NCI-H187 (cell line): ENCODE measurements around the gene PTPRD.
"Not testable (repeated sequence)": the region's sequence is repeated elsewhere in the genome, so short reads cannot be mapped to it uniquely, and the experiment has no call there.

Experiments used
- DNase-seq, 2 experiments: peaks; one replicate each; lab custom pipeline; 2025; lab: John Stamatoyannopoulos, UW

PTPRD gene

DNA sequence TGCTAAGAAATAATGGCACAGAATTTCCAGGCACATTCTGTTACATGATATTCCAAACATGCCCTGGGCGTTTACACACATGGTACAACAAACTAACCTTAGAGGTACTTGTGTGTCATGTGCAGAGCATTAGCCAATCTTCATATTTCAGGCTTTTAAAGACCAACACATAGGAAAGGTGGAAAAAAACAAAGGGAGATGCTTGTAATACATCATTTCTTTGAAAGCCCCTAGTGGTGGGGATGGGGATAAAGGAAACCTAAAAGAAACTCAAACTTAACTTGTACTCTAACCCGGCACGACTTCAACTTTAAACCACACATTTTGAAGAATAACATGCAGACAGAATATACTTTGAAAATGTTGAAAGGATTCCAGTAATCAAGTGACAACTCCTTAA is 133.6 kb downstream of the PTPRD start:
- no peak for DNase-seq

DNA sequence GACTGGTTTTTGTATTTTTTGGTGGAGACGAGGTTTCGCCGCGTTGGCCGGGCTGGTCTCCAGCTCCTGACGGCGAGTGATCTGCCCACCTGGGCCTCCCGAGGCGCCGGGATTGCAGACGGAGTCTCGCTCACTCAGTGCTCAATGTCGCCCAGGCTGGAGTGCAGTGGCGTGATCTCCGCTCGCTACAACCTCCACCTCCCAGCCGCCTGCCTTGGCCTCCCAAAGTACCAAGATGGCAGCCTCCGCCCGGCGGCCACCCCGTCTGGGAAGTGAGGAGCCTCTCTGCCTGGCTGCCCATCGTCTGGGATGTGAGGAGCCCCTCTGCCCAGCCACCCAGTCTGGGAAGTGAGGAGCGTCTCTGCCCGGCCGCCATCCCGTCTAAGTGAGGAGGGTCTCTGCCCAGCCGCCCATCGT is 163.6 kb downstream of the PTPRD start:
- not testable (repeated sequence) for DNase-seq

DNA sequence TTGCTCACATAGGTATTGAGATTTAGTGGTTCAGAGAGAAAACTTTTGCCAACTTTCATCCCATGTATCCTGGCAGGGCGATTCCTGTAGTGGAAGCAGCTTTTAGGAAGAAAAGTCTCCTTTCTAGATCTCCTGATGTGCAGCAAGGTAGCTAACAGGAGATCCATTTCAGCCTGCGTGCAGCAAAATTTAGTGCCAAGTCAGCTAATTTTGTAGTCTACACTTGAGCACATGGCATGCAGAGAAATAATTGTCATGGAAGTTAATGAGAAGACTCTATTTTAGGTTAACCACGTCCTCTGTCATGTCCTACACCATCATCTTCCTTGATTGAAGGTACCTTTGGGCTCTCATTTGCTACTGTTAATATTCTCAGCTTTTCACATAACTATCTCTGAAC is 165.8 kb downstream of the PTPRD start:
- no peak for DNase-seq

DNA sequence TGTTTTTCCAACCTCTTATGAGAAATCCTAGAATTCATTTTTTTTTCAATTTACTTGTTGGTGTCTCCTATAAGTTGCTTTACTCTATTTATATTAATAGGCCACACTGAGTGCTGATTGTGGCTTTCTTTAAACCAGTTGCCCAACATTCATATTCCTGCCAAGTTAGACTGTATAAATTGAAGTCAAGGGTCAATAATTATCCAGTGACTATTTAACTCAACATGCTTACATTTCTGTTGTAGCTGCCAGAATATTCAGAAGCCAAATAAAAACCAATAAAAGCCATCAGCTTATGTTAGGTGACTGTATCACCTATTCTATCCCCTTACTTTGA is 169.0 kb downstream of the PTPRD start:
- no peak for DNase-seq

DNA sequence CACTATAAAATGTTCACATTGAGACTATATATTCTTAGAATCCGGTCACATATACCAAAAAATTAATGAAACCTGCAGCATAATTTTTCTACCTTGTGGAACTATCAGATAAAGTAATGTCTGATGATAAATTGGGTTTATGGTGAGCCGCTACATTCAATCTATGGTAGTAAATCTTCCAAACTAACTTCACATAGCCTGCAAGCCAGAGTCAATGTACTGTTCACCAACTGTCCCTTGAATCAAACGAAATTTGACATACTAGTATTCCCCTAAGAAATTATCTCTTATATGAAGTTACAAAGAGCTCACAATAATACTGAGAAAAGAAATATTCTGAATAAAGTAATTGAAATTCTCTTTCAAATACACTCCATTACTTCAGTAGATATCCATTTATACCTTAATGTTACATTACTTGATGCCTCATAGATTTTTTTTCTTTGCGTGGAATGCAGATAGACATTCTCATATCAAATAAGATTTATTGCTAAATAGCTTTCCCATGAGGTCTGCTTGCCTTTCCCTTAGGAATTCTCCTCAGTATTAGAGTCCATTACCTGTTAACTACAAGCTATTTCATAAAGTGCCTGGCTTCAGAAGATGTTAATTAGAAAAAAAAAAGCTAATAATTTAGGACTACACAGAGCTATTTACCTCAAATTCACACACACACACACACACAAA is 169.5 kb downstream of the PTPRD start:
- DNase-seq, result no peak

DNA sequence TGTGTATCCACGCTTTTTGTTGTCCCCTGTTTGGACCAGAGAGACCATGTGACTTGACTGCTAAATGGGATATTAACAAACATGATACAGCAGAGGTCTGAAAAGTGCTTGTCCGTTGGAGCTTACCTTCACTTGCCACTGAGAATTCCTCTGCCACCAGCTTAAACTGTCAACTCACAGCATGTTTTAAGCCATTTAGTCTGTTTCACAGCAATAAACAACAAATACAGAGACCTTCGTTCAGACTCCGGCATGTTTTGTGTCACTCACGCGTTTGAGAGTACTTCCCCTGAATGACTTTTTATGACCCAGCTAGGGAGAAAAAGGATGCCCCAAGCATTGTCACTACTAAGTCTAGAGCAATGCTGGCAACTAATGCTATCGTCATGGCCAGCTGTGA is 173.8 kb downstream of the PTPRD start:
- no peak for DNase-seq

DNA sequence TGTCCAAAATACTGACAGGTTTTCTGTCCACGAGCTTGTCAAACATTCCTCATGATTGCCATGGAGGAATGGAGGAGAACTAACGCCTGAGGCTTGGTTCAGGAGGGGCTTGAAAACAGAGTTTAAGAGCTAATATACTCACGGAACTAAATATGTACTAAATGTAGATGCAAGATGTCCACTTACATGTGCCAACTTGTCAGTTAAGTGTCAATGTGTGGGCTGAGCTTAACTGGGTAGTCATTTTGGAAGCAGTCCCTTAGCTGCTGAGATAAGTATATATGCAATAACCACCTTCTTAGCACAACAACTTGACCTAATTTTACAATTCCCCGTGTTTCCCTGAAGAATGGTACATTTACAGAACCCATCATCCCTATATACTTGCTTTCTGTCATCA is 176.0 kb downstream of the PTPRD start:
- no peak for DNase-seq

GRCh38 chr9:10434412-10434811 is 178.4 kb downstream of the PTPRD start:
- DNase-seq, result no peak

GRCh38 chr9:10411272-10411671 is 201.5 kb downstream of the PTPRD start:
- no peak for DNase-seq

GRCh38 chr9:10403283-10403682 is 209.5 kb downstream of the PTPRD start:
- DNase-seq, result no peak

DNA sequence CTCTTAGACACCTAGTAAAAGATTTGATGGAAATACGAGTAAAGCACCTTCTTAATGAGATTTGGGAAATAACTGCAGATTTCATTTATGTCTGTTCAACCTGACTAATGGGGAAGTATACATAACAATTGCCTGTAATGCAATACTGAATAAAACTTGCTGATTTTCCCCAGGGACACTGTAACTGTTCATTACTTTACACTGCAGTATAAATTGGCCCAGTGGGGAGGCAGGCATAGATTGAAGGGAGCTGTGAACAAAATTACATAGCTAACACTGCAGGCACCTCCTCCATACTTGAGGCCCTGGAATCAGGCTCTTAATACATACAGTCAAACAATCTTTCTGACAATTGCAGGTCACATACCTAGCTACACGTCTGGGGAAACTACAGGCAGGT is 216.2 kb downstream of the PTPRD start:
- no peak for DNase-seq

DNA sequence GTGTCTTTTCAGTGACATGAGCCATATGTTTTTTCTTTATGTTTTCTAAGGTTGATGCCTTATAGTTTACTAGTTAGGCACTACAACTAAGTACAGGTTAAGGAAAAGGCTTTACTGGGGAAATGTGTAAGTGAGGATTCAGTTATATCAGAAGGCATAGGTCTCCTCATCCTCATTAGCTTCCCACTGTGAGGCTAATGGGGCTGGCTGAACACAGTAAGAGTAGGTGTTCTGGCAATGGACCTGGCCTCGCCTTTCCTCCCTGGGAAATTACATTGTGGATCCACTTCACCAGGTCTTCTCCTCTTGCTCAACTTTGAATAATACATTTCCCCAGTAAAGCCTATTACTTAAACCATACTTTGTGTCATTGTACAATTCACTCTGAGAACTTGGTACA is 225.5 kb downstream of the PTPRD start:
- no peak for DNase-seq

DNA sequence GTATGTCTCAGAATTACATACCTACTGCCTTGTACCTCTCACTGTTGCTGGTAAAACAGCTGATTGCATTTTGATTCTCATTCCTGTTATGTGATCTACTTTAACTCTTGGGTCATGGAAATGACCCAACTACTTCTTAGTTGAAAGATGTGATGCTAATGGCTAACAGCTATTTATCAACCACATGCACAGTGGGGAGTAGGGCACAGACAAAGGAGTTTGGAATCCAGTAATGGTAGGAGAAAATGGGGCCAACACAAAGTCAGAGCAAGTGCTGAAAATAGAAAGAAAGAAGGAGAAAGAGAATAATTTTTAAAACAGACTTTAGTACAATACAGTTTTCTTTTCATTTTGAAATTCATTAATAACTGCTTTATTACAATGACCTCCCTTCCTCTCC is 241.0 kb downstream of the PTPRD start:
- no peak for DNase-seq

- no peak for DNase-seq
These were observed 246.5 kb downstream of the PTPRD start for GRCh38 chr9:10366171-10366779.

- DNase-seq, result no peak
These were observed 258.2 kb downstream of the PTPRD start for GRCh38 chr9:10354591-10354990.

GRCh38 chr9:10345621-10346020 is 267.2 kb downstream of the PTPRD start:
- not testable (repeated sequence) for DNase-seq

- no peak for DNase-seq
These were observed 271.7 kb downstream of the PTPRD start for GRCh38 chr9:10341057-10341456.

GRCh38 chr9:10339152-10339551 is 273.6 kb downstream of the PTPRD start:
- no peak for DNase-seq

GRCh38 chr9:10331157-10331556 is 281.6 kb downstream of the PTPRD start:
- DNase-seq, result no peak

GRCh38 chr9:10282084-10282483 is 330.7 kb downstream of the PTPRD start:
- DNase-seq, result no peak

GRCh38 chr9:10274988-10275387 is 337.8 kb downstream of the PTPRD start:
- no peak for DNase-seq

DNA sequence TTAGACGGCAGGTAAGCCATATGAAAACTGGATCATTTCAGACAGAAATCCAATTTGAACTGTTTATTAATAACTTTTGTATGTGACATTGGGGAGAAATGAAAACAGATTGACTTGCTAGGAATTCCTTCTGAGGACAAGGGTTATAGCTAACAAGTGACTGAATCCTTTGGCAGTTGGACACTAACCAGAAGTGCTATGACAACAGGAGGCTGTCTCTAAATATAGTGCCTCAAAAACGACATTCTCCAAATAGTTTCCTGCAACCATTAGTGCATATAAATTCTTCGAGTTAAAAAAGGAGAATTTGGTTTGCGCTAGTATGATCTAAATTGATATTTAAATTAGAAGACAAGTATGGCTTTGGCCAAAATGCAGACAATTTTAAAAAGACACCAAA is 338.6 kb downstream of the PTPRD start:
- DNase-seq, result no peak

GRCh38 chr9:10272830-10273229 is 340.0 kb downstream of the PTPRD start:
- no peak for DNase-seq
